ENCODE results near the gene PPP1R14B. TPM values are rescaled to one million over a fixed set of nuclear protein-coding genes. Genes with fewer than 3 reads are reported as not detected.

PPP1R14B gene
- total RNA-seq, 1 donor from 2014 or later: 95.0 TPM

DNA sequence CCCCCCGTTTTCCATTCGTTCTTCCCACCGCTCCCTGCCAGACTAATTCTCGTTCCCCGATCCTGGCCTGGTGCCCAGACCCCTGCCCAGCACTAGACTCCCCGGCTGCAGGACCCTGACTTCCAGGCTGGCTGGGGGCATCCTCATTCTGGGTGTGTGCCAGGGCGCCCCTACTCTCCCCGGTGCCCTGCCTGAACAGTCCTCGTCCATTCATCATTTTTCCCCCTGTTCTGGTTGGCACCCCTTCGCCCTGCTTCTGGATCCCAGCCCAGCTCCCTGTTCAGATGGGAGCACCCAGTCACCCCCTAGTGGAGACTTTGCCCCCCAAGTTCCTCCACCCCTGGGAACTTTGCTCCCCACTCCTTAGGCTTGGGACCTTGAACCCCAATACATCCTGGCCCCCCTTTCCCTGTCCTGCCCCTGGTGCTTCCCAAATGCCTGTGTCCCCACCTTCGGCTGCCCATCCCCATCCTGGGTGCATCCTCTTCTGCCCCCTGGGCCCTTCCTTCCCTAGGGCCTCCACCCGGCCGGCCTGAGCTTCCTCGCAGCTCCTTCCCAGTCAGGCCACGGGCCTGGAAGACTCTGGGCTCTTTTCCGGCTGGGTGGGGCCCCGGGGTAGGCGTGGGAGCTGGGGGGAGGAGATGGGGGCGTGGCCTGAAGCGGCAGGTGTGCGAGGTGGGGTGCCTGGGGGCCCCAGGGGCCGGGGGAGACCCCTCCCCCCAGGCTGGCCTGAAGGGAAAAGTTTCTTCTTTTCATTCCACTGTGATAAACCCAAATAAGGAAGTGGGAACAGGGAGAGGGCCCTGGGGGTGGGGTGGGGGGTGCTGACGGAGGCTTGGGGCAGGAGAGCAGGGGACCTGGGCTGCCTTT, 5.5 kb upstream of the PPP1R14B start:
- Histone ChIP-seq H3K4me1 (ENCODE audit: control insufficient read depth in 3 of 3, insufficient read depth in 3 of 3, low read length in 3 of 3) (peaks cover 35 to 46% (median 39%) of the 10 kb centered on the region in 3 donors), H3K27ac (ENCODE audit: low read depth, low read length) (no peak overlapping the region), H3K4me3 (ENCODE audit: low read length in 3 of 3) (peak overlapping the region; percentile 73 to 78 (median 78)), H3K9ac (ENCODE audit: low read depth in 1 of 3, low read length in 3 of 3) (peak overlapping the region; percentile 80 to 84 (median 81)), H3K36me3 (ENCODE audit: control insufficient read depth in 3 of 3, insufficient read depth in 3 of 3, low read length in 3 of 3) (peaks cover 8 to 14% (median 9%) of the 10 kb centered on the region in 3 donors), H3K9me3 (ENCODE audit: control insufficient read depth in 3 of 3, low read length in 3 of 3) (no peaks in the 10 kb centered on the region), H3K27me3 (ENCODE audit: control insufficient read depth in 3 of 3, insufficient read depth in 3 of 3, low read length in 3 of 3) (no peaks in the 10 kb centered on the region)

GRCh38 chr11:64251753-64252002, 4.9 kb upstream of the PPP1R14B start:
- H3K27ac ChIP-seq (ENCODE audit: low read depth, low read length): no peak overlapping the region
- H3K4me1 ChIP-seq (ENCODE audit: control insufficient read depth in 3 of 3, insufficient read depth in 3 of 3, low read length in 3 of 3): peaks cover 40 to 50% (median 44%) of the 10 kb centered on the region in 3 donors
- no peaks in the 10 kb centered on the region for H3K9me3 ChIP-seq (ENCODE audit: control insufficient read depth in 3 of 3, low read length in 3 of 3)
- peaks cover 7 to 13% (median 8%) of the 10 kb centered on the region in 3 donors for H3K36me3 ChIP-seq (ENCODE audit: control insufficient read depth in 3 of 3, insufficient read depth in 3 of 3, low read length in 3 of 3)
- no peaks in the 10 kb centered on the region for H3K27me3 ChIP-seq (ENCODE audit: control insufficient read depth in 3 of 3, insufficient read depth in 3 of 3, low read length in 3 of 3)
- peak overlapping the region; percentile 73 to 78 (median 78) for H3K4me3 ChIP-seq (ENCODE audit: low read length in 3 of 3)
- peak overlapping the region; percentile 80 to 84 (median 81) for H3K9ac ChIP-seq (ENCODE audit: low read depth in 1 of 3, low read length in 3 of 3)

- Histone ChIP-seq H3K27ac (ENCODE audit: low read depth, low read length) (no peak within 1 kb of the TSS), H3K27me3 (ENCODE audit: control insufficient read depth in 3 of 3, insufficient read depth in 3 of 3, low read length in 3 of 3) (no peaks in the 10 kb centered on the region), H3K4me3 (ENCODE audit: low read length in 3 of 3) (peak within 1 kb of the TSS; percentile 73 to 78 (median 78)), H3K36me3 (ENCODE audit: control insufficient read depth in 3 of 3, insufficient read depth in 3 of 3, low read length in 3 of 3) (peaks cover 3 to 10% (median 5%) of the 10 kb centered on the region in 3 donors), H3K4me1 (ENCODE audit: control insufficient read depth in 3 of 3, insufficient read depth in 3 of 3, low read length in 3 of 3) (peaks cover 40 to 50% (median 44%) of the 10 kb centered on the region in 3 donors), H3K9me3 (ENCODE audit: control insufficient read depth in 3 of 3, low read length in 3 of 3) (no peaks in the 10 kb centered on the region), H3K9ac (ENCODE audit: low read depth in 1 of 3, low read length in 3 of 3) (peak within 1 kb of the TSS; percentile 80 to 84 (median 81))
Observed at GRCh38 chr11:64251016-64251752, 4.4 kb upstream of the PPP1R14B start, which contains the start of gene PLCB3. Gene PLCB3, plus strand, starts transcription at chr11:64251530. Its CDS starts 120 bp downstream, at chr11:64251650.

- H3K4me1 ChIP-seq (ENCODE audit: control insufficient read depth in 3 of 3, insufficient read depth in 3 of 3, low read length in 3 of 3): peaks cover 45 to 56% (median 50%) of the 10 kb centered on the region in 3 donors
- peak overlapping the region; percentile 69 to 80 (median 70) for H3K9ac ChIP-seq (ENCODE audit: low read depth in 1 of 3, low read length in 3 of 3)
Observed at GRCh38 chr11:64250415-64251015, 3.8 kb upstream of the PPP1R14B start.

GRCh38 chr11:64249563-64250414, 3.0 kb upstream of the PPP1R14B start:
- no peak overlapping the region for H3K27ac ChIP-seq (ENCODE audit: low read depth, low read length)
- H3K4me3 ChIP-seq (ENCODE audit: low read length in 3 of 3): no peak overlapping the region
- peaks cover 0 to 3% (median 0%) of the 10 kb centered on the region in 3 donors for H3K36me3 ChIP-seq (ENCODE audit: control insufficient read depth in 3 of 3, insufficient read depth in 3 of 3, low read length in 3 of 3)
- no peaks in the 10 kb centered on the region for H3K9me3 ChIP-seq (ENCODE audit: control insufficient read depth in 3 of 3, low read length in 3 of 3)
- no peaks in the 10 kb centered on the region for H3K27me3 ChIP-seq (ENCODE audit: control insufficient read depth in 3 of 3, insufficient read depth in 3 of 3, low read length in 3 of 3)
- no peak overlapping the region for H3K9ac ChIP-seq (ENCODE audit: low read depth in 1 of 3, low read length in 3 of 3)
- H3K4me1 ChIP-seq (ENCODE audit: control insufficient read depth in 3 of 3, insufficient read depth in 3 of 3, low read length in 3 of 3): peaks cover 52 to 63% (median 57%) of the 10 kb centered on the region in 3 donors

More at GRCh38 chr11:64250415-64251015, 3.8 kb upstream of the PPP1R14B start:
- Histone ChIP-seq H3K27me3 (ENCODE audit: control insufficient read depth in 3 of 3, insufficient read depth in 3 of 3, low read length in 3 of 3) (no peaks in the 10 kb centered on the region), H3K36me3 (ENCODE audit: control insufficient read depth in 3 of 3, insufficient read depth in 3 of 3, low read length in 3 of 3) (peaks cover 3 to 7% (median 3%) of the 10 kb centered on the region in 3 donors), H3K27ac (ENCODE audit: low read depth, low read length) (no peak overlapping the region), H3K4me3 (ENCODE audit: low read length in 3 of 3) (peak overlapping the region; percentile 65 to 71 (median 69)), H3K9me3 (ENCODE audit: control insufficient read depth in 3 of 3, low read length in 3 of 3) (no peaks in the 10 kb centered on the region)

DNA sequence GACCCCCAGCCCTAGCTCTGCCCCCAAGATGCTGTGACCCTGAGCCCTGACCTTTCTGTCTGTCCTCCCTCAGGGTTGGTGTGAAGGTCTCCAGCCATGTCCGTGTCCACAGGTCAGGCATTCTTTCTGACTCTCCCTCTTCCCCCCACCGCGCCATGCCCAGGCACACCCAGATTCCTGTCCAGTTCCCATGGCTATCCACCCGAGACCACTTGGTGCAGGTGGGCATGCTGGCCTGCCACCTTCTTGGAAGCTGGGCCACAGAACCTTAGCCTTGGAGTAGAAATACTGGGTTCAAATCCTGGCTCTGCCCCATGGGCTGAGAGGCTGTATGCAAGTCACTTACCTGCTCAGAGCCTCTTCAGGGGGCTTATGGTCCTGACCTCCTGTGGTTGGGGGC, 2.3 kb upstream of the PPP1R14B start:
- H3K27me3 ChIP-seq (ENCODE audit: control insufficient read depth in 3 of 3, insufficient read depth in 3 of 3, low read length in 3 of 3): no peaks in the 10 kb centered on the region
- H3K27ac ChIP-seq (ENCODE audit: low read depth, low read length): no peak overlapping the region
- H3K9me3 ChIP-seq (ENCODE audit: control insufficient read depth in 3 of 3, low read length in 3 of 3): no peaks in the 10 kb centered on the region
- H3K4me3 ChIP-seq (ENCODE audit: low read length in 3 of 3): no peak overlapping the region
- peaks cover 0 to 3% (median 0%) of the 10 kb centered on the region in 3 donors for H3K36me3 ChIP-seq (ENCODE audit: control insufficient read depth in 3 of 3, insufficient read depth in 3 of 3, low read length in 3 of 3)
- peak overlapping the region in 1 of 3 donors; percentile 45 for H3K9ac ChIP-seq (ENCODE audit: low read depth in 1 of 3, low read length in 3 of 3)
- H3K4me1 ChIP-seq (ENCODE audit: control insufficient read depth in 3 of 3, insufficient read depth in 3 of 3, low read length in 3 of 3): peaks cover 53 to 67% (median 57%) of the 10 kb centered on the region in 3 donors

DNA sequence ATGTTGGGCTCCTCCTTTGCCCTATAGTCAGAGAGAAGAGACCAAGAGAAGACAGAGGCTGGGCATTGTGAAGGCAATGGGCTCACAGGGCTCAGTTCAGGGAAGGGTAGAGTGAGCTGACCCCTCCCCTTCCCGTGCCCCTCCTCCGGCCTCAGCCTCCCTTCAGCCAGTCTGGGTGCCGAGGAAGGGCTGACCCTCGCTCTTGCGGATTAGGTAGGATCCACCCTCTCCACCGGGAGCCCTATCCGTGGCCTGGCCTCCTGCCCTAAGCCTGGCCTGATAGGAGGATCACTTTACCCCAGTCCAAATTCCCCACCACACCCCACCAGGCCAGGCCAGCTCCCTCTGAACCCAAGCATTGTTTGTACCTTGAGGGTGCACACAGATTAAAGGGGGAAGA, 1.8 kb upstream of the PPP1R14B start:
- Histone ChIP-seq H3K36me3 (ENCODE audit: control insufficient read depth in 3 of 3, insufficient read depth in 3 of 3, low read length in 3 of 3) (peaks cover 1 to 5% (median 2%) of the 10 kb centered on the region in 3 donors), H3K4me3 (ENCODE audit: low read length in 3 of 3) (no peak overlapping the region), H3K9me3 (ENCODE audit: control insufficient read depth in 3 of 3, low read length in 3 of 3) (no peaks in the 10 kb centered on the region), H3K27me3 (ENCODE audit: control insufficient read depth in 3 of 3, insufficient read depth in 3 of 3, low read length in 3 of 3) (no peaks in the 10 kb centered on the region), H3K9ac (ENCODE audit: low read depth in 1 of 3, low read length in 3 of 3) (peak overlapping the region in 2 of 3 donors; percentile 45 to 48), H3K27ac (ENCODE audit: low read depth, low read length) (no peak overlapping the region), H3K4me1 (ENCODE audit: control insufficient read depth in 3 of 3, insufficient read depth in 3 of 3, low read length in 3 of 3) (peaks cover 53 to 67% (median 57%) of the 10 kb centered on the region in 3 donors)

DNA sequence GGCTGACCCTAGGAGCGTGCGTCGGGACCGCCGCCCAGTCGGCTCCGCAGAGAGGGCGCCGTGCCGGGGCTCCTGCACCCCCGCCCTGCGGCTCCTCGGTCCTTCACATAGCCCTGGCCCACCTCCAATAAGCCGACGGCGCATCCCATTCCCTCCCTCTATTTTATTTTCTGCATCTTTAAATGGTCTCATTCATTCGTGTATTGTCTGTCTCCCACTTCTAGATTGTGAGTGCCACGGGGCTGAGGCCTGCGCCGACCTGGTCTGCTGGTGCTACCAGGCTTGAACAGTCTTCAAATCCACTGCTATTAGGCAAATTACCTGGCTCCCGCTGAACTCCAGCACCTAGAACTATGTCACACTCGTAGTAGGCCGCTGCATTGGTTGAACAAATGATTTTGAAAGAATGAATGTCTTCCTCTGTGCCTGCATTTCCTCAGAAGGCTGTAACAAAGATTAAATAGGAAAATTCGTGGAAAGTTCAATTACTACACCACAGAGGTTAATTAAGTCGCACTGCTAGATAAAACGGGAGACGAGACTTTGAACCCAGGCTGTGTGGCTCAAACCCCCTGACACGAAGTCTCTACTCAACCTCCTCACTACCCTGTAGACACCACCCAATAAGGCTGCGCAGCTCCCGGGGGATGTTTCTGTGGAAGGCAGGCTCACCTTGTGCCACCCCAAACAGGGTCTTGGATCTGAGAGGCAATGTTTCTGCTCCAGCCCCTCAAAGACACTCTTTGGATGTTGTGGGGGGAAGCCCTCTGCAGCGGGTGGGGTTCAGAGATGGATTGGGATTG, 1.2 kb upstream of the PPP1R14B start:
- Histone ChIP-seq H3K27ac (ENCODE audit: low read depth, low read length) (no peak overlapping the region), H3K36me3 (ENCODE audit: control insufficient read depth in 3 of 3, insufficient read depth in 3 of 3, low read length in 3 of 3) (peaks cover 4 to 12% (median 6%) of the 10 kb centered on the region in 3 donors), H3K9ac (ENCODE audit: low read depth in 1 of 3, low read length in 3 of 3) (peak overlapping the region; percentile 51 to 90 (median 79)), H3K9me3 (ENCODE audit: control insufficient read depth in 3 of 3, low read length in 3 of 3) (no peaks in the 10 kb centered on the region), H3K4me3 (ENCODE audit: low read length in 3 of 3) (peak overlapping the region; percentile 59 to 97 (median 90)), H3K27me3 (ENCODE audit: control insufficient read depth in 3 of 3, insufficient read depth in 3 of 3, low read length in 3 of 3) (no peaks in the 10 kb centered on the region), H3K4me1 (ENCODE audit: control insufficient read depth in 3 of 3, insufficient read depth in 3 of 3, low read length in 3 of 3) (peaks cover 52 to 67% (median 57%) of the 10 kb centered on the region in 3 donors)
